ENCODE data around the gene ME1.

The ME1 gene

DNA sequence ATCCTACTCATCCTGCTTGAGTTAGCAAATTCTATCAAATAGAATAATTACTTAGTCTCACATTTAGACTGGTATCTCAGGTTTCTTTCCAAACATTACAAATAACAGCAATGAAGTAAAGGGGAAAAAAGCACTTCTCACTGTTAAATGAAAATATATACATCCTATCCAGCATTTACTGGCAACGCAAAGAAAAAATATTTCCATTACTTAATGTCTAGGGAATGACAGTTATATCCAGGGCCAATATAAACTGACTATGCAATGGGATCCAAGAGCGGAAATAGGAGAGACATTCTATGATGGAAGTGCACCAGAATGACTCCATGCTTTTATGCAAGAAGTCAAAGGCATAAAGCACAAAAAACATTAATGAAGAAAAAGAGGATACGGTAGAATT, 60.3 kb downstream of the ME1 start:
- Histone ChIP-seq H3K9ac (ENCODE audit: low read depth, low read length) (no peak overlapping the region), H2AFZ (ENCODE audit: low read depth, low read length) (no peak overlapping the region), H3K27me3 (ENCODE audit: insufficient read depth, low read length, poor library complexity) (no peaks in the 10 kb centered on the region), H3K36me3 (ENCODE audit: insufficient read depth, low read length) (no peaks in the 10 kb centered on the region), H3K27ac (ENCODE audit: low read length) (no peak overlapping the region), H4K20me1 (ENCODE audit: insufficient read depth, low read length) (no peaks in the 10 kb centered on the region), H3K4me2 (ENCODE audit: insufficient read depth, low read length) (no peak overlapping the region), H3K4me1 (ENCODE audit: insufficient read depth, low read length) (no peaks in the 10 kb centered on the region), H3K9me3 (ENCODE audit: insufficient read depth, low read length, severe bottlenecking) (no peaks in the 10 kb centered on the region), H3K79me2 (ENCODE audit: insufficient read depth, low read length) (no peaks in the 10 kb centered on the region), H3K4me3 (ENCODE audit: low read depth in 1 of 2, low read length in 2 of 2) (no peak overlapping the region)
- DNase-seq: no peak
- no peak for TF ChIP-seq EZH2 (IDR thresholded peaks at IDR 0.05; ENCODE audit: borderline replicate concordance, low read depth, low read length, severe bottlenecking)
- no peak for TF ChIP-seq CTCF (IDR thresholded peaks at IDR 0.05; ENCODE audit: borderline replicate concordance, extremely low read depth, low read length, poor library complexity, severe bottlenecking)
- no peak for ATAC-seq (ENCODE audit: insufficient read depth, low read depth)

DNA sequence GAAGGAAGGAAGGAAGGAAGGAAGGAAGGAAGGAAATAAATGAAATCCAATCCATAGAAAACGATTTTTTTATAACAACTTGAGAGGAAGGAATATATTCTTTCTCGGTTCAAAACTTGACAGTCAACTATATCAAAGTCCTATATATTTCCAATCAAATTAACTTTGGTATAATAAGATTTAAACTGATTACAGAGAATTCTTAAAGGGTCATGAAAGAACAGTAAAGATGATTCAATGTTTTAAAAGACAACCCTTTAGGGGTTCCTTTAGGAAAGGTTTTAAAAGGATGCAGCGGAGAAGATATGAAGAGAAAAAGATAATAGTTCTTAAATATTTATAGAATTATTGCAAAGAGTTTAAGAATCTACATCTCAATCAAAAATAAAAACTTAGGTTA, 61.2 kb downstream of the ME1 start:
- Histone ChIP-seq H3K4me2 (ENCODE audit: insufficient read depth, low read length) (no peak overlapping the region), H3K36me3 (ENCODE audit: insufficient read depth, low read length) (no peaks in the 10 kb centered on the region), H3K79me2 (ENCODE audit: insufficient read depth, low read length) (no peaks in the 10 kb centered on the region), H4K20me1 (ENCODE audit: insufficient read depth, low read length) (no peaks in the 10 kb centered on the region), H3K27me3 (ENCODE audit: insufficient read depth, low read length, poor library complexity) (no peaks in the 10 kb centered on the region), H3K4me1 (ENCODE audit: insufficient read depth, low read length) (no peaks in the 10 kb centered on the region), H2AFZ (ENCODE audit: low read depth, low read length) (no peak overlapping the region), H3K27ac (ENCODE audit: low read length) (no peak overlapping the region), H3K4me3 (ENCODE audit: low read depth in 1 of 2, low read length in 2 of 2) (no peak overlapping the region), H3K9me3 (ENCODE audit: insufficient read depth, low read length, severe bottlenecking) (no peaks in the 10 kb centered on the region), H3K9ac (ENCODE audit: low read depth, low read length) (no peak overlapping the region)
- no peak for DNase-seq
- ATAC-seq (ENCODE audit: insufficient read depth, low read depth): no peak
- no peak for TF ChIP-seq CTCF (IDR thresholded peaks at IDR 0.05; ENCODE audit: borderline replicate concordance, extremely low read depth, low read length, poor library complexity, severe bottlenecking)
- no peak for TF ChIP-seq EZH2 (IDR thresholded peaks at IDR 0.05; ENCODE audit: borderline replicate concordance, low read depth, low read length, severe bottlenecking)

DNA sequence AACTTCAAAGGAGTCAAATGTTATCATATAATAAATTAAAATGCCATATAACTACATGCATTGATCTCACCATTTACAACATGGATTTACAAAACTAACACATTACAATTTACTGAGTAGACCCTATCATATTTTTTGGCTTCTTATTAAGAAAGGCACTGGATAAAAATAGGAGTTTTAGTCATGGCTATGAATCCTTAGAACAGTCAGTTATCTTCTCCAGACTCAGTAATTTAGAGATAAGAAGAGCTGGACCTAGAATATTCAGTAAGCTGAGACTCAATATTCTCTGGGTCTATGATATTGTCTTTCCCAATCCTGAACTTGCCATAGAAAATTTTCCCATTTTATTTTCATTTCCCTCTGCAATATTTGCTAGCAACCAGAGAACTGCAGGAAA, 62.3 kb downstream of the ME1 start:
- H3K27me3 ChIP-seq (ENCODE audit: insufficient read depth, low read length, poor library complexity): no peaks in the 10 kb centered on the region
- DNase-seq (no peak), ATAC-seq (ENCODE audit: insufficient read depth, low read depth) (no peak)
- no peaks in the 10 kb centered on the region for H3K4me1 ChIP-seq (ENCODE audit: insufficient read depth, low read length)
- no peaks in the 10 kb centered on the region for H4K20me1 ChIP-seq (ENCODE audit: insufficient read depth, low read length)
- no peak overlapping the region for H3K9ac ChIP-seq (ENCODE audit: low read depth, low read length)
- no peak overlapping the region for H3K4me2 ChIP-seq (ENCODE audit: insufficient read depth, low read length)
- H3K36me3 ChIP-seq (ENCODE audit: insufficient read depth, low read length): no peaks in the 10 kb centered on the region
- no peak overlapping the region for H3K27ac ChIP-seq (ENCODE audit: low read length)
- no peak overlapping the region for H3K4me3 ChIP-seq (ENCODE audit: low read depth in 1 of 2, low read length in 2 of 2)
- no peak overlapping the region for H2AFZ ChIP-seq (ENCODE audit: low read depth, low read length)
- H3K9me3 ChIP-seq (ENCODE audit: insufficient read depth, low read length, severe bottlenecking): no peaks in the 10 kb centered on the region
- TF ChIP-seq CTCF (IDR thresholded peaks at IDR 0.05; ENCODE audit: borderline replicate concordance, extremely low read depth, low read length, poor library complexity, severe bottlenecking) (no peak), EZH2 (IDR thresholded peaks at IDR 0.05; ENCODE audit: borderline replicate concordance, low read depth, low read length, severe bottlenecking) (no peak)
- H3K79me2 ChIP-seq (ENCODE audit: insufficient read depth, low read length): no peaks in the 10 kb centered on the region

DNA sequence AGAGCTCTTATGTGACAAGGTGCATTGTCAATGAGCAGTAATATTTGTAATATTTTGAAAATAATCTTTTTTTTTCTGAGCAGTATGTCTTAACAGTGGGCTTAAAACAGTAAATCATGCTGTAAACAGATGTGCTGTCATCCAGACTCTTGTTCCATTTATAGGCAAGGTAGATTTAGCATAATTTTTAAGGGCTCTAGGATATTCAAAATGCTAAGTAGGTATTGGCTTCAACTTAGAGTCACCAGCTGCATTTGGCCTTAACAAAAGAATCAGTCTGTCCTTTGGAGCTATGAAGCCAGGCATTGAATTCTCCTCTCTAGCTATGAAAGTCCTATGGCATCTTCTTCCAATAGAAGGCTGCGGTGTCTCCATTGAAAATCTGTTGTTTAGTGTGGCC, 63.7 kb downstream of the ME1 start:
- no peaks in the 10 kb centered on the region for H3K79me2 ChIP-seq (ENCODE audit: insufficient read depth, low read length)
- H3K27me3 ChIP-seq (ENCODE audit: insufficient read depth, low read length, poor library complexity): no peaks in the 10 kb centered on the region
- H3K4me3 ChIP-seq (ENCODE audit: low read depth in 1 of 2, low read length in 2 of 2): no peak overlapping the region
- H3K9ac ChIP-seq (ENCODE audit: low read depth, low read length): no peak overlapping the region
- H3K36me3 ChIP-seq (ENCODE audit: insufficient read depth, low read length): no peaks in the 10 kb centered on the region
- no peak overlapping the region for H3K27ac ChIP-seq (ENCODE audit: low read length)
- no peaks in the 10 kb centered on the region for H4K20me1 ChIP-seq (ENCODE audit: insufficient read depth, low read length)
- ATAC-seq (ENCODE audit: insufficient read depth, low read depth) (no peak), DNase-seq (no peak)
- TF ChIP-seq EZH2 (IDR thresholded peaks at IDR 0.05; ENCODE audit: borderline replicate concordance, low read depth, low read length, severe bottlenecking) (no peak), CTCF (IDR thresholded peaks at IDR 0.05; ENCODE audit: borderline replicate concordance, extremely low read depth, low read length, poor library complexity, severe bottlenecking) (no peak)
- H3K9me3 ChIP-seq (ENCODE audit: insufficient read depth, low read length, severe bottlenecking): no peaks in the 10 kb centered on the region
- no peaks in the 10 kb centered on the region for H3K4me1 ChIP-seq (ENCODE audit: insufficient read depth, low read length)
- no peak overlapping the region for H2AFZ ChIP-seq (ENCODE audit: low read depth, low read length)
- no peak overlapping the region for H3K4me2 ChIP-seq (ENCODE audit: insufficient read depth, low read length)
